HUES6 (cell line): Measurements from ENCODE around the gene WWTR1.

Experiments
- H3K27ac ChIP-seq: 2 replicates; pipeline ENCODE4 v1.7.0; 2013; ENCODE audit warnings: low read depth, mild to moderate bottlenecking, low read length, inconsistent platforms
- H3K27me3 ChIP-seq: 2 replicates; pipeline ENCODE4 v1.6.1; 2013; ENCODE audit warnings: low read length; ENCODE audit not compliant: control insufficient read depth, insufficient read depth
- H3K36me3 ChIP-seq: 2 replicates; pipeline ENCODE4 v1.6.1; 2013; ENCODE audit warnings: low read length; ENCODE audit not compliant: control insufficient read depth, insufficient read depth
- H3K4me1 ChIP-seq: 2 replicates; pipeline ENCODE4 v1.6.1; 2013; ENCODE audit warnings: low read length; ENCODE audit not compliant: control insufficient read depth, insufficient read depth
- H3K4me3 ChIP-seq: 2 replicates; pipeline ENCODE4 v1.5.1; 2013; ENCODE audit warnings: low read depth, low read length
- H3K9ac ChIP-seq: one replicate; pipeline ENCODE4 v1.6.1; 2013; ENCODE audit warnings: mild to moderate bottlenecking, low read length
- H3K9me3 ChIP-seq: 2 replicates; pipeline ENCODE4 v1.6.1; 2013; ENCODE audit warnings: low read depth, low read length; ENCODE audit not compliant: control insufficient read depth, insufficient read depth

The WWTR1 gene

GRCh38 chr3:149560617-149561016, 97.2 kb downstream of the WWTR1 start:
- Histone ChIP-seq H3K27ac (no peak overlapping the region), H3K9ac (no peak overlapping the region), H3K36me3 (no peaks in the 10 kb centered on the region), H3K27me3 (no peaks in the 10 kb centered on the region), H3K9me3 (0 out of 2 replicates have a peak, but pooled peaks cover 3% of the 10 kb centered on the region), H3K4me1 (peaks cover 24% of the 10 kb centered on the region), H3K4me3 (no peak overlapping the region)

GRCh38 chr3:149560001-149560400, 97.8 kb downstream of the WWTR1 start:
- Histone ChIP-seq H3K36me3 (no peaks in the 10 kb centered on the region), H3K4me3 (no peak overlapping the region), H3K27me3 (no peaks in the 10 kb centered on the region), H3K9me3 (0 out of 2 replicates have a peak, but pooled peaks cover 3% of the 10 kb centered on the region), H3K9ac (no peak overlapping the region), H3K4me1 (peaks cover 30% of the 10 kb centered on the region), H3K27ac (no peak overlapping the region)

GRCh38 chr3:149559525-149559924, 98.3 kb downstream of the WWTR1 start:
- Histone ChIP-seq H3K36me3 (no peaks in the 10 kb centered on the region), H3K9ac (no peak overlapping the region), H3K27me3 (no peaks in the 10 kb centered on the region), H3K27ac (no peak overlapping the region), H3K4me3 (no peak overlapping the region), H3K9me3 (0 out of 2 replicates have a peak, but pooled peaks cover 3% of the 10 kb centered on the region), H3K4me1 (peaks cover 34% of the 10 kb centered on the region)

DNA sequence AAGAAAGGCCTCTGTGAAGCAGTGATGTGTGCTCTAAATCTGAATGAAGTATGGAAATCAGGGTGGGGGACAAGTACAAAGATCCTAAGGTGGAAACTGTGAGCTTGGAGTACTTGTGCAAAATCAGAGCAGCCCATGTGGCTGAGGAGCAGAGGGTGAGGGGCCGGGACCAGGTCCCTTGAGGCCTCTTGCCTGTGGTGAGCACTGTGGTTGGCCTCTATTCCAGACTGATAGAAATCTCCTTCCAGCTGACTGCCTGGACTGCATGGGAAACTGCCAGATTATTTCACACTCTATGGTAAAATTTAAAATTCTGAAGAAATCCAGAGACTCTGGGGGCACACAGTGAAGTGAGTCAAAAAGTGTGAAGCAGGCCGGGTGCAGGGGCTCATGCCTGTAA, 101.9 kb downstream of the WWTR1 start:
- Histone ChIP-seq H3K27ac (peak overlapping the region; percentile 14; the same call in 1 of the 2 replicates), H3K4me1 (peaks cover 36% of the 10 kb centered on the region)

GRCh38 chr3:149554826-149555225, 103.0 kb downstream of the WWTR1 start:
- no peaks in the 10 kb centered on the region for H3K36me3 ChIP-seq
- no peak overlapping the region for H3K9ac ChIP-seq
- H3K4me3 ChIP-seq = no peak overlapping the region
- peaks cover 36% of the 10 kb centered on the region for H3K4me1 ChIP-seq
- H3K27ac ChIP-seq = peak overlapping the region; percentile 3
- H3K9me3 ChIP-seq = no peaks in the 10 kb centered on the region
- H3K27me3 ChIP-seq = no peaks in the 10 kb centered on the region

More for the DNA sequence above, 101.9 kb downstream of the WWTR1 start:
- no peak overlapping the region for H3K9ac ChIP-seq
- H3K9me3 ChIP-seq = no peaks in the 10 kb centered on the region
- no peak overlapping the region for H3K4me3 ChIP-seq
- no peaks in the 10 kb centered on the region for H3K27me3 ChIP-seq
- no peaks in the 10 kb centered on the region for H3K36me3 ChIP-seq

DNA sequence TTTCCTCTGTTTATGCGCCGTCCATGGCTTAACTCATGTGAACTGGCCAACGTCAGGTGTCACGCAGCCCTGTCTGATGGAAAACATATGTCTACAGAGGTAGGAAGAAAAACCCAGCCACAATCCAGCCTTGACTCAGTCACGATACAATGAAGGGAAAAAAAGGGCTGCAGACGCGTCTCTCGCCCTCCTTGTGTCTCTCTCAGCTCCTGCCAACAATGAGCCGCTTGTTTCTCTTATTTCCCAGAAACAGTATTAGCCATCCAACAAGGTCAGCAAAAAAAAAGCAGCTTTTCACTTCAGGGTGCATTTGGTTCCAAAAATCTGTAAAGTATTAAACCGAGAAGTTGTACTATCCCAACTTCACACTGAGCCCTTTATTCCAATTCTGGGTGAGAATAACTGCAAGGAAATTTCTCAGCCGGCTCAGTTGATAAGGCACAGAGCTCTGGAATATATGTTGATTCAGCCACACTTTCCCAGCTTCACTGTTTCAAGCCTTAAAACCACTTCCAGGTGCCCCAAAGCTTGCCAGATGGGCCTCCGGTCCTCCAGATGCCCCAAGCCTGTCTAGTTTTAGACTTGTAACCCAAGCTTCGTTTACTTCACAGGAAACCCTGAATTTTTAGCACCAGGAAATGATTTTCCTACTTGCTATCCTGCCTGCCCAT, 103.9 kb downstream of the WWTR1 start:
- Histone ChIP-seq H3K9me3 (no peaks in the 10 kb centered on the region), H3K27me3 (no peaks in the 10 kb centered on the region), H3K4me3 (no peak overlapping the region), H3K4me1 (peaks cover 41% of the 10 kb centered on the region), H3K36me3 (no peaks in the 10 kb centered on the region), H3K27ac (peak overlapping the region; percentile 3; the same call in 1 of the 2 replicates), H3K9ac (no peak overlapping the region)

GRCh38 chr3:149552700-149553099, 105.1 kb downstream of the WWTR1 start:
- no peak overlapping the region for H3K27ac ChIP-seq
- H3K4me1 ChIP-seq = peaks cover 53% of the 10 kb centered on the region
- no peaks in the 10 kb centered on the region for H3K36me3 ChIP-seq
- no peaks in the 10 kb centered on the region for H3K9me3 ChIP-seq
- H3K4me3 ChIP-seq = no peak overlapping the region
- H3K9ac ChIP-seq = no peak overlapping the region
- H3K27me3 ChIP-seq = no peaks in the 10 kb centered on the region

DNA sequence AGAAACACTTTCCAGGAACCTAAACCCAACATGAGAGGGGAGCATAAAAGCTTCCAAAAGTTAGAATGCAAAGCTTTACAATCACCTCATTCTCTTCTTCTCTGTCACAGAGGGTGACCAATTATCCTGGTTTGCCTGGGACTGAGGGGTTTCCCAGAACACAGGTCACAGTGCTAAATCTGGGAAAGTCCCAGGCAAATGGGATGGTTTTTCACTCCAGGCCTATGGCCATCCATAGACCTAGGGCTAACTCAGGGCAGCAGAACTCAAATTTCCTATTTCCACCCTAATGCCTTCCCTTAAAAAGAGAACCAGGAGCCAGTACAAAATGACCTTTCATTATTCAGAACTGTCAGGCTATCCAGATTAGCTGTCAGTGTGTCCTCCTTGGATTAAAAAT, 106.3 kb downstream of the WWTR1 start:
- Histone ChIP-seq H3K27ac (no peak overlapping the region), H3K9ac (no peak overlapping the region), H3K9me3 (no peaks in the 10 kb centered on the region), H3K36me3 (no peaks in the 10 kb centered on the region), H3K4me3 (no peak overlapping the region), H3K4me1 (peaks cover 54% of the 10 kb centered on the region), H3K27me3 (no peaks in the 10 kb centered on the region)

GRCh38 chr3:149548669-149549065, 109.2 kb downstream of the WWTR1 start:
- H3K4me1 ChIP-seq = peaks cover 32% of the 10 kb centered on the region
- peak overlapping the region; percentile 12 for H3K9ac ChIP-seq
- H3K27me3 ChIP-seq = no peaks in the 10 kb centered on the region
- H3K9me3 ChIP-seq = no peaks in the 10 kb centered on the region
- H3K4me3 ChIP-seq = no peak overlapping the region
- H3K27ac ChIP-seq = no peak overlapping the region
- H3K36me3 ChIP-seq = no peaks in the 10 kb centered on the region

GRCh38 chr3:149547954-149548668, 109.7 kb downstream of the WWTR1 start:
- no peaks in the 10 kb centered on the region for H3K27me3 ChIP-seq
- H3K4me1 ChIP-seq = peaks cover 32% of the 10 kb centered on the region
- no peak overlapping the region; the same call in 1 of the 2 replicates for H3K4me3 ChIP-seq
- H3K9me3 ChIP-seq = no peaks in the 10 kb centered on the region
- H3K9ac ChIP-seq = peak overlapping the region; percentile 12
- H3K27ac ChIP-seq = peak overlapping the region; percentile 51; the same call in 1 of the 2 replicates
- no peaks in the 10 kb centered on the region for H3K36me3 ChIP-seq

GRCh38 chr3:149547413-149547812, 110.4 kb downstream of the WWTR1 start:
- Histone ChIP-seq H3K9ac (no peak overlapping the region), H3K36me3 (peaks cover 5% of the 10 kb centered on the region; the same call in 1 of the 2 replicates), H3K27ac (no peak overlapping the region), H3K4me3 (no peak overlapping the region), H3K27me3 (no peaks in the 10 kb centered on the region), H3K9me3 (no peaks in the 10 kb centered on the region), H3K4me1 (peaks cover 33% of the 10 kb centered on the region)
